ENCODE data around the gene FCHSD2.

FCHSD2 gene

GRCh38 chr11:72864702-72865655 is 277.1 kb downstream of the FCHSD2 start:
- DNase-seq (no peak), ATAC-seq (ENCODE audit: insufficient read depth, low read depth) (no peak)
- Histone ChIP-seq H4K20me1 (ENCODE audit: insufficient read depth, low read length) (no peaks in the 10 kb centered on the region), H3K27ac (ENCODE audit: low read length) (no peak overlapping the region), H3K4me3 (ENCODE audit: low read depth in 1 of 2, low read length in 2 of 2) (no peak overlapping the region), H3K4me1 (ENCODE audit: insufficient read depth, low read length) (no peaks in the 10 kb centered on the region), H3K9me3 (ENCODE audit: insufficient read depth, low read length, severe bottlenecking) (no peaks in the 10 kb centered on the region), H3K79me2 (ENCODE audit: insufficient read depth, low read length) (no peaks in the 10 kb centered on the region), H3K4me2 (ENCODE audit: insufficient read depth, low read length) (no peak overlapping the region), H3K36me3 (ENCODE audit: insufficient read depth, low read length) (peaks cover 17% of the 10 kb centered on the region), H3K9ac (ENCODE audit: low read depth, low read length) (no peak overlapping the region), H2AFZ (ENCODE audit: low read depth, low read length) (no peak overlapping the region), H3K27me3 (ENCODE audit: insufficient read depth, low read length, poor library complexity) (no peaks in the 10 kb centered on the region)
- TF ChIP-seq EZH2 (IDR thresholded peaks at IDR 0.05; ENCODE audit: borderline replicate concordance, low read depth, low read length, severe bottlenecking) (no peak), CTCF (IDR thresholded peaks at IDR 0.05; ENCODE audit: borderline replicate concordance, extremely low read depth, low read length, poor library complexity, severe bottlenecking) (no peak)

GRCh38 chr11:72863916-72864315 is 278.2 kb downstream of the FCHSD2 start:
- ATAC-seq (ENCODE audit: insufficient read depth, low read depth) = no peak

GRCh38 chr11:72863091-72863490 is 279.0 kb downstream of the FCHSD2 start:
- Histone ChIP-seq H3K4me3 (ENCODE audit: low read depth in 1 of 2, low read length in 2 of 2) (no peak overlapping the region), H3K36me3 (ENCODE audit: insufficient read depth, low read length) (peaks cover 21% of the 10 kb centered on the region), H3K27me3 (ENCODE audit: insufficient read depth, low read length, poor library complexity) (no peaks in the 10 kb centered on the region), H2AFZ (ENCODE audit: low read depth, low read length) (no peak overlapping the region), H3K9me3 (ENCODE audit: insufficient read depth, low read length, severe bottlenecking) (no peaks in the 10 kb centered on the region), H3K79me2 (ENCODE audit: insufficient read depth, low read length) (no peaks in the 10 kb centered on the region), H4K20me1 (ENCODE audit: insufficient read depth, low read length) (no peaks in the 10 kb centered on the region), H3K27ac (ENCODE audit: low read length) (no peak overlapping the region), H3K4me1 (ENCODE audit: insufficient read depth, low read length) (no peaks in the 10 kb centered on the region), H3K9ac (ENCODE audit: low read depth, low read length) (no peak overlapping the region), H3K4me2 (ENCODE audit: insufficient read depth, low read length) (no peak overlapping the region)
- ATAC-seq (ENCODE audit: insufficient read depth, low read depth) = no peak
- DNase-seq = no peak
- no peak for TF ChIP-seq EZH2 (IDR thresholded peaks at IDR 0.05; ENCODE audit: borderline replicate concordance, low read depth, low read length, severe bottlenecking)
- no peak for TF ChIP-seq CTCF (IDR thresholded peaks at IDR 0.05; ENCODE audit: borderline replicate concordance, extremely low read depth, low read length, poor library complexity, severe bottlenecking)

More at GRCh38 chr11:72863916-72864315, 278.2 kb downstream of the FCHSD2 start:
- Histone ChIP-seq H3K9me3 (ENCODE audit: insufficient read depth, low read length, severe bottlenecking) (no peaks in the 10 kb centered on the region), H3K79me2 (ENCODE audit: insufficient read depth, low read length) (no peaks in the 10 kb centered on the region), H3K36me3 (ENCODE audit: insufficient read depth, low read length) (peaks cover 21% of the 10 kb centered on the region), H3K4me2 (ENCODE audit: insufficient read depth, low read length) (no peak overlapping the region), H3K27me3 (ENCODE audit: insufficient read depth, low read length, poor library complexity) (no peaks in the 10 kb centered on the region), H3K9ac (ENCODE audit: low read depth, low read length) (no peak overlapping the region), H3K4me1 (ENCODE audit: insufficient read depth, low read length) (no peaks in the 10 kb centered on the region), H3K27ac (ENCODE audit: low read length) (no peak overlapping the region), H3K4me3 (ENCODE audit: low read depth in 1 of 2, low read length in 2 of 2) (no peak overlapping the region), H4K20me1 (ENCODE audit: insufficient read depth, low read length) (no peaks in the 10 kb centered on the region), H2AFZ (ENCODE audit: low read depth, low read length) (no peak overlapping the region)
- no peak for TF ChIP-seq CTCF (IDR thresholded peaks at IDR 0.05; ENCODE audit: borderline replicate concordance, extremely low read depth, low read length, poor library complexity, severe bottlenecking)
- no peak for TF ChIP-seq EZH2 (IDR thresholded peaks at IDR 0.05; ENCODE audit: borderline replicate concordance, low read depth, low read length, severe bottlenecking)
- DNase-seq = no peak

Data from DND-41 (cell line).